ENCODE data around the gene TEX53.

DNA sequence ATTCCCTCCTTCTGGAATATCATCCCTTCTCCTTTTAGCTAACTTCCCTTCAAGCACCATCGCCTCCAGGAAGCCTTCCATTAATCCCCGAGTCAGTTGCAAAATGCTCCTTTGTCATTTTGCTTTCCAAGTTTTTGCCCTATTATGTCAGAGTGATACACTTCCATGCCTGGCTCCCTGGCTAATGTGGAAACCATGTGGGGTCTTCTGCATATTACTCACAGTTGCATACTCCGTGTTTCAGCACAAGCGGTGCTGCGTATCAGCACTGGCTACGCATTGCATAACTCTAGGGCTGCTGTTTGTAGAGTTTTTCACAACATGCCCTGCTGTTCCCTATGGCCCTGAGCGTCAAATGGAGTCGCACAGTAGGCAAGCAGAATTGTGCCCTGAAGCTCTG lies 1.9 kb downstream of the TEX53 start:
- TF ChIP-seq, protein P1, sequence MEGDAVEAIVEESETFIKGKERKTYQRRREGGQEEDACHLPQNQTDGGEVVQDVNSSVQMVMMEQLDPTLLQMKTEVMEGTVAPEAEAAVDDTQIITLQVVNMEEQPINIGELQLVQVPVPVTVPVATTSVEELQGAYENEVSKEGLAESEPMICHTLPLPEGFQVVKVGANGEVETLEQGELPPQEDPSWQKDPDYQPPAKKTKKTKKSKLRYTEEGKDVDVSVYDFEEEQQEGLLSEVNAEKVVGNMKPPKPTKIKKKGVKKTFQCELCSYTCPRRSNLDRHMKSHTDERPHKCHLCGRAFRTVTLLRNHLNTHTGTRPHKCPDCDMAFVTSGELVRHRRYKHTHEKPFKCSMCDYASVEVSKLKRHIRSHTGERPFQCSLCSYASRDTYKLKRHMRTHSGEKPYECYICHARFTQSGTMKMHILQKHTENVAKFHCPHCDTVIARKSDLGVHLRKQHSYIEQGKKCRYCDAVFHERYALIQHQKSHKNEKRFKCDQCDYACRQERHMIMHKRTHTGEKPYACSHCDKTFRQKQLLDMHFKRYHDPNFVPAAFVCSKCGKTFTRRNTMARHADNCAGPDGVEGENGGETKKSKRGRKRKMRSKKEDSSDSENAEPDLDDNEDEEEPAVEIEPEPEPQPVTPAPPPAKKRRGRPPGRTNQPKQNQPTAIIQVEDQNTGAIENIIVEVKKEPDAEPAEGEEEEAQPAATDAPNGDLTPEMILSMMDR (IDR thresholded peaks at IDR 0.05; ENCODE audit: low read depth, low read length, poor library complexity, severe bottlenecking): no peak
- TF ChIP-seq EZH2phosphoT487 (IDR thresholded peaks at IDR 0.05; ENCODE audit: borderline replicate concordance, low read length): no peak
